Measurements from ENCODE around the gene MBD4. TPM values are rescaled to one million over a fixed set of nuclear protein-coding genes. Genes with fewer than 3 reads are reported as not detected.

MBD4 gene
- total and polyA plus RNA-seq, 2 donors (not counting 1 experiment from before 2014, with no cell fraction given), result 95.7 to 140 TPM

DNA sequence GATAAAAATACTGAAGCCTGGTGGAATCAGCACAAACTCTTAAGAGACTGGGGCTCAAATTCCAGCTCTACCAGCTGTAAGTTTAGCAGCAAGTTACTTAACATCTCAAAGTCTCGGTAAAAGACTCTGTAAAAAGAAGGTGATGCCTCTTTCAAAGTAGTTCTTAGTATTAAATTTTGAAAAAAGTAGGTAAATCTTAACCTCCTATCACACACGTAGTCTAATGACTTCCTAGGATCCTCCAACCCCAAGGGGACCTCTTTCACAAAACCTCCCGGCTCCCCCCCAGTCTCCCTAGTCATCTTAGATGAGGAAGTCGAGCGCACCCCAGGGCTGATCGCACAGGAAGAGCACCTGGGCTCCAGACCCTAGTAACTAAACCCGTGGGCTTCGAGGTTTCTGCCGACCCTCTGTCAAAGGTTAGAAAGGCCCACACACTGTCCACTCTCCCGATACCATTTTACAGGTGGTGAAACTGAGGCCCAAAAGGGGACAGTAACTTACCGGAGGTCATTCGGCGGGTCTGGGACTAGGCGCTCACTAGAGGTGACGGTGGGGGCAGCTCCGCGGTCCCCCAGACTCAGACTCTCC is 427 bp downstream of the MBD4 start:
- intact Hi-C loops (cut with micrococcal nuclease), result loop anchor here (1.0 to 5.0 kb wide), 4 partner anchors 11 to 162 kb away; partner anchors contain the start of genes EFCAB12 and HMCES
- ChIA-PET CTCF (interaction anchor here (0.8 to 1.9 kb wide), 8 partner anchors 9 to 56 kb away, joined by 3 to 10 read pairs (median 6); no protein-coding TSS in a partner anchor), POLR2A (interaction anchor here (0.8 to 3.1 kb wide), 6 partner anchors 10 to 256 kb away, joined by 3 to 17 read pairs (median 3); partner anchors contain the start of gene EFCAB12)
- peak; percentile 13 for ATAC-seq (ENCODE audit: low read depth)
- Histone ChIP-seq H3K36me3 (replicated peaks in 1 of 2; ENCODE audit: control extremely low read depth in 1 of 2, control insufficient read depth in 1 of 2, extremely low read depth in 1 of 2, insufficient read depth in 2 of 2, low read length in 1 of 2) (peaks cover 0 to 26% of the 10 kb centered on the region in 2 experiments), H3K79me2 (ENCODE audit: control insufficient read depth, insufficient read depth, low read length) (peaks cover 73% of the 10 kb centered on the region), H2AFZ (ENCODE audit: insufficient read depth, low read depth, low read length, poor library complexity, severe bottlenecking) (peak overlapping the region; percentile 93), H3K4me2 (replicated peaks; ENCODE audit: low read depth, low read length, poor library complexity, severe bottlenecking) (peak overlapping the region; percentile 84), H3K4me3 (ENCODE audit: control extremely low read depth in 1 of 5, extremely low read depth in 1 of 5, insufficient read depth in 1 of 5, low read depth in 2 of 5, low read length in 4 of 5) (peak overlapping the region; percentile 81 to 100 (median 99)), H3K9me3 (ENCODE audit: control extremely low read depth in 1 of 3, control insufficient read depth in 2 of 3, insufficient read depth in 1 of 3, low read length in 2 of 3) (no peaks in the 10 kb centered on the region), H3K27ac (ENCODE audit: low read length in 2 of 2) (peak overlapping the region; percentile 73 to 88), H3K4me1 (ENCODE audit: control insufficient read depth in 2 of 2, insufficient read depth in 2 of 2, low read length in 2 of 2) (peaks cover 47 to 50% of the 10 kb centered on the region in 2 donors), H3K9ac (ENCODE audit: low read length) (peak overlapping the region; percentile 98), H3K27me3 (replicated peaks in 1 of 4; ENCODE audit: control extremely low read depth in 1 of 4, control insufficient read depth in 3 of 4, insufficient read depth in 4 of 4, low read length in 3 of 4) (no peaks in the 10 kb centered on the region), H4K20me1 (ENCODE audit: control insufficient read depth, insufficient read depth, low read length, poor library complexity, severe bottlenecking) (no peaks in the 10 kb centered on the region)
- Mint-ChIP-seq H3K9me3 (ENCODE audit: insufficient read depth) (no peaks in the 10 kb centered on the region), H3K4me3 (peak overlapping the region; percentile 93), H3K27me3 (no peaks in the 10 kb centered on the region), H3K27ac (peak overlapping the region; percentile 95), H3K4me1 (peaks cover 58% of the 10 kb centered on the region)
- no peak for TF ChIP-seq EZH2 (IDR thresholded peaks at IDR 0.05; ENCODE audit: borderline replicate concordance, insufficient read depth, low read depth, low read length, poor library complexity, severe bottlenecking)
- peak; percentile 78 for DNase-seq
- 0% methylated on average over 11 of the region's 17 CpGs for WGBS (ENCODE audit: insufficient coverage)

DNA sequence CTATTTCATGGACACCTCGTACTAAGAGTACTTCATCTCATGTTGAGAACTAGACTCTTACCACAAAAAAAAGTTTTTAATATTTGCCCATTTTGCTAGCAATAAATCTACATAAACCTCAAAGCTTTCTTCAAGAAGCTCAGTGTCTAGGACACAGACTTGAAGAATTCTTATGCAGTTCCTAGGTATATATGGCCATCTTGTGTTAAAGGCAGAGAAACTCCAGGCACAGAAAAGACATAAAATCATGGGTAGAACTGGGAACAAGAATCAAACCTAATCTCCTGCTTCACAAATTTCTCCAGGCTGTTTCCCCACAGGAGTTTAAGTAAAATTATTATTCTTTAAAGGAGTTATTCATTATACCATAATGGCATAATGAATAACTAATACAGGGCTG is 4.4 kb downstream of the MBD4 start:
- TF ChIP-seq, protein P1, sequence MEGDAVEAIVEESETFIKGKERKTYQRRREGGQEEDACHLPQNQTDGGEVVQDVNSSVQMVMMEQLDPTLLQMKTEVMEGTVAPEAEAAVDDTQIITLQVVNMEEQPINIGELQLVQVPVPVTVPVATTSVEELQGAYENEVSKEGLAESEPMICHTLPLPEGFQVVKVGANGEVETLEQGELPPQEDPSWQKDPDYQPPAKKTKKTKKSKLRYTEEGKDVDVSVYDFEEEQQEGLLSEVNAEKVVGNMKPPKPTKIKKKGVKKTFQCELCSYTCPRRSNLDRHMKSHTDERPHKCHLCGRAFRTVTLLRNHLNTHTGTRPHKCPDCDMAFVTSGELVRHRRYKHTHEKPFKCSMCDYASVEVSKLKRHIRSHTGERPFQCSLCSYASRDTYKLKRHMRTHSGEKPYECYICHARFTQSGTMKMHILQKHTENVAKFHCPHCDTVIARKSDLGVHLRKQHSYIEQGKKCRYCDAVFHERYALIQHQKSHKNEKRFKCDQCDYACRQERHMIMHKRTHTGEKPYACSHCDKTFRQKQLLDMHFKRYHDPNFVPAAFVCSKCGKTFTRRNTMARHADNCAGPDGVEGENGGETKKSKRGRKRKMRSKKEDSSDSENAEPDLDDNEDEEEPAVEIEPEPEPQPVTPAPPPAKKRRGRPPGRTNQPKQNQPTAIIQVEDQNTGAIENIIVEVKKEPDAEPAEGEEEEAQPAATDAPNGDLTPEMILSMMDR (IDR thresholded peaks at IDR 0.05), result no peak
- TF ChIP-seq EZH2 (IDR thresholded peaks at IDR 0.05; ENCODE audit: borderline replicate concordance, insufficient read depth, low read depth, low read length, poor library complexity, severe bottlenecking), result no peak
- intact Hi-C loops (cut with micrococcal nuclease), result loop anchor here (5.0 kb wide), 2 partner anchors 142 to 158 kb away; partner anchors contain the start of gene HMCES
- H3K4me3 Mint-ChIP-seq, result peak overlapping the region; percentile 84
- no CpG with 5 or more reads among the region's 1 CpG for WGBS (ENCODE audit: insufficient coverage)
- Histone ChIP-seq H2AFZ (ENCODE audit: insufficient read depth, low read depth, low read length, poor library complexity, severe bottlenecking) (no peak overlapping the region), H3K27ac (ENCODE audit: low read length in 2 of 2) (peak overlapping the region; percentile 40 to 88), H4K20me1 (ENCODE audit: control insufficient read depth, insufficient read depth, low read length, poor library complexity, severe bottlenecking) (no peaks in the 10 kb centered on the region), H3K36me3 (replicated peaks in 1 of 2; ENCODE audit: control extremely low read depth in 1 of 2, control insufficient read depth in 1 of 2, extremely low read depth in 1 of 2, insufficient read depth in 2 of 2, low read length in 1 of 2) (peaks cover 18 to 65% of the 10 kb centered on the region in 2 experiments), H3K9me3 (ENCODE audit: control extremely low read depth in 1 of 3, control insufficient read depth in 2 of 3, insufficient read depth in 1 of 3, low read length in 2 of 3) (no peaks in the 10 kb centered on the region), H3K4me1 (ENCODE audit: control insufficient read depth in 2 of 2, insufficient read depth in 2 of 2, low read length in 2 of 2) (peaks cover 57 to 60% of the 10 kb centered on the region in 2 donors), H3K4me3 (ENCODE audit: control extremely low read depth in 1 of 5, extremely low read depth in 1 of 5, insufficient read depth in 1 of 5, low read depth in 2 of 5, low read length in 4 of 5) (peak overlapping the region; percentile 13 to 66 (median 31)), H3K27me3 (replicated peaks in 1 of 4; ENCODE audit: control extremely low read depth in 1 of 4, control insufficient read depth in 3 of 4, insufficient read depth in 4 of 4, low read length in 3 of 4) (no peaks in the 10 kb centered on the region), H3K4me2 (replicated peaks; ENCODE audit: low read depth, low read length, poor library complexity, severe bottlenecking) (peak overlapping the region; percentile 84), H3K79me2 (ENCODE audit: control insufficient read depth, insufficient read depth, low read length) (peaks cover 79% of the 10 kb centered on the region), H3K9ac (ENCODE audit: low read length) (peak overlapping the region; percentile 53)
- H3K27me3 Mint-ChIP-seq, result no peaks in the 10 kb centered on the region
- ChIA-PET CTCF (interaction anchor here (0.6 to 3.5 kb wide), 4 partner anchors 35 to 465 kb away, joined by 3 to 14 read pairs (median 5); no protein-coding TSS in a partner anchor), POLR2A (interaction anchor here (0.8 kb wide), 1 partner anchor 52 kb away, joined by 6 read pairs; no protein-coding TSS in a partner anchor)
- H3K4me1 Mint-ChIP-seq, result peaks cover 69% of the 10 kb centered on the region
- H3K9me3 Mint-ChIP-seq (ENCODE audit: insufficient read depth), result no peaks in the 10 kb centered on the region
- DNase-seq, result no peak
- ATAC-seq (ENCODE audit: low read depth), result no peak
- peak overlapping the region; percentile 86 for H3K27ac Mint-ChIP-seq
